A549 treated with AZD9567 at 1 μM for 4 hours (cell line): ENCODE data around the gene ARL14EPL. TPM values are rescaled to one million over a fixed set of nuclear protein-coding genes. Genes with fewer than 3 reads are reported as not detected.

Experiments
- total RNA-seq: library from RNA; stranded (reverse); fragments of 200-300 nt; extraction: Qiagen RNA extraction; gene quantifications from 5 replicates; pipeline ENCODE4 v1.2.3, GENCODE V29; 2022; ENCODE audit not compliant: insufficient read depth

ARL14EPL gene
- 0.13 to 0.23 TPM (median 0.23 TPM) in 4 of 5 replicates, not detected in the other for total RNA-seq

DNA sequence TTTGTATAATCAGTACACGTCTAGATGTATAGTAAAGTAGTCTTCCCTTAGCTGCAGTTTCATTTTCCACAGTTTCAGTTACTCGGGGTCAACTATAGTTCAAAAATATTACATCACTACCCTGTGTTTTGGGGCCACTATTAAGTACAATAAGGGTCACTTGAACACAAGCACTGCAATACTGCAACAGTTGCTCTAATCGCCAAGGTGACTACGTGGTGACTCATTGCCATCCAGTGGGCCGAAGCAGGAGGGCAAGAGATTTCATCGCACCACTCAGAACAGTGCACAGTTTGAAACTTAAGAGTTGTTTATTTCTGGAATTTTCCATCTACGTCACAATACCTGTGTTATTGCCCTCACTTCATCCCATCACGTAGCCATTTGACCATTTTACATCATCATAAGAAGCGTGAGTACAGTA lies at the start of gene ARL14EPL:
ARL14EPL (plus strand) TSS at position 379 of the 424 bp plus-strand sequence. CDS start 18,994 bp downstream, outside the sequence.

DNA sequence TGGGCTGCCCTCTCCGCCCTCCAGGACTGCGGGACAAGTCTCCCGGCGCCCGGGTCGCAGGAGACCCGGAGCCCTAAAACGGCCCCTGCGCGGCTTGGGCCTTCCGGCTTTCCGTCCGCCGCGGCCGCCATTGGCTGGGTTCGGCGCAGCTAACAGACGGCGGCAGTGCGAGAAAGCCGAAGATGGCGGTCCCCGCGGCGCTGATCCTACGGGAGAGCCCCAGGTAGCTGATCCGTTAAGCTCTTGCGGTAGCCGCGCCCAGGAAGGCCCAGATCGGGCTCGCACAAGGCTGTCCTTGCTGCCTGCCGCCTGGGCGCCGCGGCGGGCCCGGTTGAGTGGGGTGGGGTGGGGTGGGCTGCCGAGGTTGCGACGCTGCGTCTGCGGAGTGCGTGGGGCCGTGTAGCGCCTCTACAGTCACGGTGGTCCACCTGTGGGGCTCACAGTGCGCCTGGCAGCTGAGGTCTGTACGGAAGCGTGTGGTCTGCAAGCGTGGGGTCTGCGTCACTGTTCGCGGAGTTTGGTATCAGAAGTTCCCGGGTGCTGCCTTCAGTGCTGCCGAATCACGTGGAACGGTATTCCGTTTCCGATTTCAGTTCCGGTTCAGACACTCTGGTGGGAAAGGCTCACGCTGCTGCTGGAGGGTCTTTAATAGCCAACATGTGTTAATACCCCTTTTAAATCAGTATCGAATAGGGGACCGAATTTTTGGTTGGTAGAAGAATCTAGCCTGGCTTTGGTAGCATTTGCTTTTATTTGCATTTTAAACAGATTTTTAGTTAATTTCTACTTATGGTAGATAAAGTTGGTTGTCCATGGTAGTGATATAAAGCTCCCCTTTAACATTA lies 52.8 kb downstream of the ARL14EPL start, which contains the start of gene COMMD10:
COMMD10 (plus strand) TSS at position 155 of the 845 bp plus-strand sequence.

Other genes starting within 250 kb of the ARL14EPL start
- not detected in 5 replicates for gene CDO1, start 215.8 kb upstream of the ARL14EPL start, total RNA-seq
- 50.6 to 56.0 TPM (median 51.7 TPM) in 5 replicates for gene ATG12, start 190.9 kb upstream of the ARL14EPL start, total RNA-seq
- gene AP3S1, start 190.5 kb upstream of the ARL14EPL start, total RNA-seq: 50.3 to 83.3 TPM (median 71.4 TPM) in 5 replicates
- gene LVRN, start 70.0 kb upstream of the ARL14EPL start, total RNA-seq: 0.06 to 0.09 TPM (median 0.08 TPM) in 4 of 5 replicates, not detected in the other
- 36.7 to 43.8 TPM (median 38.4 TPM) in 5 replicates for gene COMMD10, start 52.6 kb downstream of the ARL14EPL start, total RNA-seq